ENCODE data around the gene C1R. TPM values are rescaled to one million over a fixed set of nuclear protein-coding genes. Genes with fewer than 3 reads are reported as not detected.

Gene C1R
- 11.4 and 11.5 TPM in 2 replicates for total RNA-seq (2021)
- long read RNA-seq, transcript C1R-216 (10 exons, 1,881 nt), result minor isoform, 29 of 97 reads
- long read RNA-seq, transcript C1R-215 (11 exons, 2,508 nt), result major isoform, 59 of 97 reads
- long read RNA-seq, partial matches to known transcripts, result 6 of 97 reads
- long read RNA-seq, other reads (novel, unspliced or antisense), result 2 of 97 reads

DNA sequence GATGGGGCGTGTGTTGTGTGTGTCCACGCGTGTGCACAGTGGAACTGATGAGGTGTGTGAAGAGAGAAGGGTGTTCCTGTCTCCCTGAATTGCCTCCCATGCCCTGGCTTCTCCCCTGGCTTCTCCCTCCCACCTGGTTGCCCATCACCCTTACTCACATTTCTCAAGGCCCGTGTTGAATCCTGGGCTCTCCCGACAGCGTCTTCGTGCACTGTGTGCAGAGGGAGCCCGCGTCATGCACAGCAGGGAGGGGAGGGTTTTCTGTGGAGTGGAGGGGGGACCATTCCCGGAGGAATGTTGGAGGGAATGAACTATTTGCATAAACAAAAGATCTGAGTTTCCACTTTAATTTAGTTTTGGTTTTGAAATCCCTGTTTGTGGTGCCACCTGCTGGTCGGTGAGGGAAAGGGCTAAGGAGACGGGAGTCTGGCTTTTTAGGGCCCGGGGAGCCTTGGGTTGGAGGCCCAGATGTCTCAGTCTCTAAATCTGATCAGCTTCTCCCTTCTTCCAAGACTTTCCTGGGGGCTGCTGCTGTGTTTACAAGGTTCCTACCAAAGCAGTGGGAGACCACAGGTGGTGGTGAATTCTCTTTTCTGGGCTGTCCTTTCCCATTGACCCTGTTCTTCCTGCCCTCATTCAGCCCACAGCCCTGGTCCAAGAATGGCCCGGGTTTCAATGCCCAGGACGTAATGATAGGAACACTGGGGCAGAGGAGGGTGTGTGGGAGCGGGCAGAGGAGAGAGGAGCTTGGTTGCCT, at the start of gene C1R:
TSS of gene C1R (minus strand) at position 217 of the 757 bp plus-strand sequence. CDS start at position 160, 57 bp downstream.
- Histone ChIP-seq H3K23ac (ENCODE audit: insufficient read length, low read depth, low read length) (no peak within 1 kb of the TSS), H4K5ac (ENCODE audit: insufficient read length, low read depth, low read length) (no peak within 1 kb of the TSS), H4K20me1 (ENCODE audit: control insufficient read depth, insufficient read depth, insufficient read length) (no peaks in the 10 kb centered on the region), H2BK20ac (ENCODE audit: low read depth, low read length, poor library complexity, severe bottlenecking) (no peak within 1 kb of the TSS), H3K27ac (ENCODE audit: insufficient read length, low read depth, low read length) (no peak within 1 kb of the TSS), H3K4ac (ENCODE audit: low read depth, low read length) (no peak within 1 kb of the TSS), H2BK120ac (ENCODE audit: low read depth, low read length, poor library complexity, severe bottlenecking) (no peak within 1 kb of the TSS), H3K56ac (ENCODE audit: insufficient read length, low read depth, low read length) (no peak within 1 kb of the TSS), H2BK15ac (ENCODE audit: low read depth, low read length) (no peak within 1 kb of the TSS), H4K8ac (replicated peaks; ENCODE audit: insufficient read length, low read depth, low read length) (no peak within 1 kb of the TSS), H4K91ac (ENCODE audit: insufficient read length, low read depth, low read length) (no peak within 1 kb of the TSS), H3T11ph (ENCODE audit: low read length) (no peak within 1 kb of the TSS), H2BK5ac (ENCODE audit: insufficient read length, low read length) (no peak within 1 kb of the TSS), H3K27me3 (ENCODE audit: insufficient read depth, low read length) (no peaks in the 10 kb centered on the region; the same call in 1 of the 2 replicates), H3K23me2 (ENCODE audit: insufficient read length, low read depth, low read length, poor library complexity, severe bottlenecking) (peaks cover 4% of the 10 kb centered on the region), H3K79me2 (ENCODE audit: insufficient read depth, low read length) (no peaks in the 10 kb centered on the region), H3K18ac (ENCODE audit: insufficient read length, low read depth, low read length) (peak within 1 kb of the TSS; percentile 8), H3K14ac (ENCODE audit: insufficient read depth, low read length) (no peak within 1 kb of the TSS), H3K9me3 (ENCODE audit: control insufficient read depth, low read depth, low read length) (no peaks in the 10 kb centered on the region), H3K79me1 (ENCODE audit: insufficient read depth, low read depth, low read length, poor library complexity, severe bottlenecking) (no peaks in the 10 kb centered on the region), H3K9ac (ENCODE audit: extremely low read depth, insufficient read length, low read length) (no peak within 1 kb of the TSS), H3K4me2 (ENCODE audit: insufficient read depth, insufficient read length, low read length) (peak within 1 kb of the TSS; percentile 28), H2BK12ac (ENCODE audit: insufficient read length, low read depth, low read length) (no peak within 1 kb of the TSS), H3K4me1 (ENCODE audit: insufficient read depth, low read length) (peaks cover 16% of the 10 kb centered on the region; the same call in 1 of the 2 replicates), H2AFZ (ENCODE audit: low read length) (no peak within 1 kb of the TSS), H2AK5ac (ENCODE audit: insufficient read length, low read length) (no peak within 1 kb of the TSS)
- peak; percentile 71 for DNase-seq
- peaks cover 33 to 34% of the 10 kb centered on the region in 2 experiments for H3K4me1 Mint-ChIP-seq
- TF ChIP-seq, protein P1, sequence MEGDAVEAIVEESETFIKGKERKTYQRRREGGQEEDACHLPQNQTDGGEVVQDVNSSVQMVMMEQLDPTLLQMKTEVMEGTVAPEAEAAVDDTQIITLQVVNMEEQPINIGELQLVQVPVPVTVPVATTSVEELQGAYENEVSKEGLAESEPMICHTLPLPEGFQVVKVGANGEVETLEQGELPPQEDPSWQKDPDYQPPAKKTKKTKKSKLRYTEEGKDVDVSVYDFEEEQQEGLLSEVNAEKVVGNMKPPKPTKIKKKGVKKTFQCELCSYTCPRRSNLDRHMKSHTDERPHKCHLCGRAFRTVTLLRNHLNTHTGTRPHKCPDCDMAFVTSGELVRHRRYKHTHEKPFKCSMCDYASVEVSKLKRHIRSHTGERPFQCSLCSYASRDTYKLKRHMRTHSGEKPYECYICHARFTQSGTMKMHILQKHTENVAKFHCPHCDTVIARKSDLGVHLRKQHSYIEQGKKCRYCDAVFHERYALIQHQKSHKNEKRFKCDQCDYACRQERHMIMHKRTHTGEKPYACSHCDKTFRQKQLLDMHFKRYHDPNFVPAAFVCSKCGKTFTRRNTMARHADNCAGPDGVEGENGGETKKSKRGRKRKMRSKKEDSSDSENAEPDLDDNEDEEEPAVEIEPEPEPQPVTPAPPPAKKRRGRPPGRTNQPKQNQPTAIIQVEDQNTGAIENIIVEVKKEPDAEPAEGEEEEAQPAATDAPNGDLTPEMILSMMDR (conservative IDR thresholded peaks at IDR 0.05), result peak; percentile 97
- H3K36me3 Mint-ChIP-seq (ENCODE audit: insufficient read depth in 1 of 3, low read depth in 3 of 3), result peaks cover 4 to 5% (median 5%) of the 10 kb centered on the region in 3 experiments; a peak in 3 of 7 replicates
- H3K9me3 Mint-ChIP-seq, result no peaks in the 10 kb centered on the region
- peaks cover 10% of the 10 kb centered on the region for H3K27me3 Mint-ChIP-seq (ENCODE audit: low read depth)
- peak within 1 kb of the TSS in 2 of 3 experiments; percentile 6 to 71; a peak in 4 of 7 replicates for H3K27ac Mint-ChIP-seq
- peak within 1 kb of the TSS in 1 of 2 experiments; percentile 62; a peak in 3 of 5 replicates for H3K4me3 Mint-ChIP-seq
- WGBS (ENCODE audit: extremely low coverage, insufficient read length, low lambda C conversion rate), result no CpG with 5 or more reads among the region's 16 CpGs

All from H9 (cell line).